Activated CD4-positive, alpha-beta T cell treated with anti-CD3 and anti-CD28 coated beads, Interleukin-2, amount 50 U/mL, for 24 hours (primary cell): Measurements from ENCODE around the gene RHOV.

Experiments
- DNase-seq, 2 donors: peaks; one replicate each; pipeline ENCODE4 v3.0.0-alpha.2; 2020; ENCODE audit warnings: low read depth in 1 of 2, low spot score in 1 of 2

Gene RHOV

GRCh38 chr15:40846841-40847222 lies 27.2 kb downstream of the RHOV start:
- no peak for DNase-seq

DNA sequence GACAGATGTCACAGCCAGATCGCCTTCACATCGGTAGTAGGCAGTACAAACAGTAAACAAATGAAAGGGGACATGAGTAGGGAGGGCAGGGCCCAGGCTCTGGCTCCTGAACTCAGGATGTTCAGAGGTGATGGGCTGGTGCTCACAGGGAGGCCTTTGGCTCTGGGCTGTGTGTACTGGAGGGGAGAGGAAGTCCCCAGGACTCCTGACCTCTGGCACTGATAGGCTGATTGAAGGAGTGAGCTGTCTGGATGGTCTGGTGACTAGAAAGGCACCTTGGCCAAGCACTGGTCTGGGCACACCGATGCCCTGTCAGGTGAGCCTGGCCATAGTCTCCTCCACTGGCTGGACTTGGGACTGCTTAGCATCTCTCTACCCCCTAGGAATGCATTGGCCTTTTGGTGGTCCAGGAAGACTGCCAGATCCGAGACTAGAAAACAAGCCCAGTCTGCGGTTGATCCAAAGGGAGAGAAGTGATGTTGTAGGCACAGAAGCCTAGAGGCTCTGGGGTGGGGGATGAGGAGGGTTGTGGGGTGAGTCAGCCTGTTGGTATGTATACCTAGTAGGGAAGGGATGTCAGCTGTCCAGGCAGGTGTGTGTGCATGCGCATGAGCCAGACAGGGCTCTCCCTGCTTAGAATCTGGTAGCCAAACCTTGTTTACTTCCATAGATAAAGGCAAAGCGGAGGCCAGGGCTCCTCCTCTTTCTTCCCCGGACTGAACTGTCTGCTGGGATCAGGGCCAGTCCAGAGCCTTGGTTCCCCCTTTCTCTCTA lies 28.3 kb downstream of the RHOV start:
- DNase-seq = no peak

- DNase-seq = no peak
Observed at GRCh38 chr15:40845036-40845435, 29.0 kb downstream of the RHOV start.

- DNase-seq = peak; percentile 4 to 17
Observed at GRCh38 chr15:40844696-40845030, 29.4 kb downstream of the RHOV start.

GRCh38 chr15:40843885-40844695 lies 29.9 kb downstream of the RHOV start, which contains the start of gene SPINT1:
Gene SPINT1, plus strand, starts transcription at chr15:40844048. Its CDS starts 507 bp downstream, at chr15:40844555.
- peak; percentile 48 to 53 for DNase-seq

DNA sequence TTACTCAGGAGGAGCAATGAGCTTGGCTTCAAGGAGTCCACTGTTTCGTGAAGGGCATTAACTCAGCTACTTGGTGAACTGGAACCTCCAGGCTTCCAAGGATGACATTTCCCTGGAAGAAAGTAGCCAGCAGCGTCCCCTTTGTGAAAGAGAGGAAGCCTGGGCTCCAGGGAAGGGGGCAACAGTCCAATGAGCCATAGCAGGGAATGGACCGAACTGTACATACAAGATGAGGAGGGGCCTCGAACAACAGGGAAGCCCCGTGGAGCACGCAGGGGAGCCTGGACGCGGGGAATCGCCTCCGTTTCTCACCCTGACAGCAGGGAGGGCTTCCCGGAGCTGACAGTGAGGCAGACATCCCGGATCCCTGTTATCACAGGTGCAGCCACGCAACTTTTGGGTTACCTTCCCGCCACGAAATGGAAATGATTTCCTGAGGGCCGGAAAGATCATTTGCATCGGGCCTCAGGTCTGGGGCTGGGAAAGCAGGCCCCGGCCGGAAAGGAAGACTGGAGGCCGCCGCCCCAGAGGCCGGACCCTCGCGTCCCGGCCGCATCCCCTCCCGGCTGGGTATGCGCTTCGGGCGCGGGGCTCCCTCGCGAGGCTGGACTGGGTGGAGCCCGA lies 30.7 kb downstream of the RHOV start:
- DNase-seq = no peak

DNA sequence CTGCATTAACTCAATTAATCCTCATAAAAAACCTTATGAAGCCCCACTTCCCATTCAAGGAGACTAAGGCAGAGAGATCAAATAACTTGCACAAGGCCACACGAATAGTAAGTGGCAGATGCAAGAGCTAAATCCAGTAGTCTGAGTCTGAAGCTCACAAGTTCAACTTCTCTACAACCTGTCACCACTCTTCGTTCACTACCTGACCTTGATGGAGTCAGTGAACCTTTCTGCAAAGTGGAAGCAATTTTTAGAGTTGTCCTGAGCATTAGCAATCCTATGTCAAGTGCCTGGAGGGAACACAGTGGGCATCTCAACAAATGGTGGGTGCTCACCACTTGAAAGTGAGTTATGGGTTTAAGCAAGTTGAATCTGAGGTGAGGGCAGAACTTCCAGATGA lies 32.3 kb downstream of the RHOV start:
- no peak for DNase-seq

- DNase-seq = no peak
Observed at GRCh38 chr15:40838756-40839155, 35.3 kb downstream of the RHOV start.

- DNase-seq = no peak
Observed at GRCh38 chr15:40836020-40836419, 38.0 kb downstream of the RHOV start.

DNA sequence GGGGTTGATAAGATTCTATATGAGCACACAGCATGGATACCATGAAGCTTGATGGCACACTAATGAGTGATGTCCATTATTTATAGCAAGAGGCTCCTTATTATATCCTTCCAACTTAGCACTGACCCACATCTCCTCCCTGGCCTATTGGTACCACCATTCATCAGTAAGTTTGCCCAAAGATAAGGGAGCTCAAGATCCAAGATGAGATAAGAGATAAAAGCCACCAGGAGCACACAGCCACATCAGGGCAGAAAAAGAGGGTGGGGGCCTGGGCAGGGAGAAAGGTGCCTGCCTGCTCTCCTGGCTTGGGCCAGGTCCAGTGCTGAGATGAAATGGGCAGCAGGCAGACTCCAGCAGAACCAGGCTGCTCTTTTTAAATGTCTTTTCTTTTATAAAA lies 41.1 kb downstream of the RHOV start:
- DNase-seq = no peak

DNA sequence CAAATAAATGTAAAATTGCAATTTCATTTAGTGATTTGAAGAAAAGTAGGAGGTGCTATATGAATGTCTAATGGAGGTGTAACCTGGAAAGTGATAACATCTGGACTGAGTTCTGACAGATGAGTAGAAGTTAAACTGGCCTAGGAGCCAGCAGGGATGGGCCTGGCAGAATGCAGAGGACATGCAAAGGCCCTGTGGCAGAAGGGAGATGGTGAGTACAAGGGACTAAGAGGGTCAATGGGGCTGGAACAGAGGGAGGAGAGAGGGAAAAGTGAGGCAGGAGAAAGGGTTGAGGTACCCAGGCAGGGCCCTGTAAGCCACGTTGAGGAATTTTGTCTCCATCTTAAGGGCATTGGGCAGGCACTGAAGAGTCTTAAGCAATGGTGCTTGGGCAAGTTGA lies 42.2 kb downstream of the RHOV start:
- DNase-seq = no peak

- DNase-seq = no peak
Observed at GRCh38 chr15:40830884-40831283, 43.1 kb downstream of the RHOV start.

- no peak for DNase-seq
Observed at GRCh38 chr15:40829115-40829514, 44.9 kb downstream of the RHOV start.

GRCh38 chr15:40828447-40829036 lies 45.5 kb downstream of the RHOV start, which contains the start of gene PPP1R14D:
Gene PPP1R14D, minus strand, starts transcription at chr15:40828708. Its CDS starts 67 bp downstream, at chr15:40828641.
- DNase-seq = no peak

- no peak for DNase-seq
Observed at GRCh38 chr15:40826423-40827075, 47.5 kb downstream of the RHOV start.

DNA sequence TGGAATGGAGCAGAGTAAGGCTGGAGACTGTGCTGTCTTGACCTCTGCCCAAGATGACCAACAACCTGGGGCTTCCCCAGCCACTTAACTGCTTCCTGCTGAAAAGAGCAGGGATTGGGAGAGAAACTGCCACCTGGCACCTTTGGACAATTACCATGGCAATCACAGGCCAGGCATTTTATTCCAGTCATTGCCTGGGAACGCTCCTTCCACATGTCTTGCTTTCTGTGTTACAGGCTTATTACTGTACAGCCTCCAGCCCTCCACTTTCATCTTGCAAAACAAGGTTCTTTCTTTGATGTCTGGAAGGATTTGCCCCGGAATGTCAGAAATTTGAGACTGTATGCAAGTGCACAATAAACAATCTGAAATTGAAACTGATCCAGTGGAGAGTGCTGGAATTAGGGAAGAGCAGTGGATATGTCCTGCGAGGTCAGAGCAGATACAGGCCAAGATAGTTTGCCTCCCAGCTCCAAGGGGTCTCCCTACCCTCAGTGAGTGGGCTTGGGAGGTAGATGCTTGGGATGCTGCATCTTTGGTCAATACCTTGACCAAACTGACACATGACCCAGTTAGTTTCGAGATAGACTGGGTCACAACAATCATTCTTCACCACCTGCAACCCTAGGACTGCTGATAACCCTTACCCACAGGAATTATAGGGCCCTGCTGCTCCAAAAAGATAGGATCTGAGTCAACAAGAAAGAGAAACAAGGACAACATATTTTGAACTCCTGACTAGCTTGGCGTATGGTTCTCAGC lies 48.2 kb downstream of the RHOV start:
- DNase-seq = no peak

- no peak for DNase-seq
Observed at GRCh38 chr15:40823572-40824343, 50.3 kb downstream of the RHOV start.
